Activated CD4-positive, alpha-beta T cell treated with anti-CD3 and anti-CD28 coated beads, Interleukin-2, amount 50 U/mL, for 1 hour (primary cell): Measurements from ENCODE around the gene EIF4E.
A peak's percentile ranks its signal among the peaks of the same experiment; 100 is the strongest.
"Not testable (repeated sequence)": the region's sequence is repeated elsewhere in the genome, so short reads cannot be mapped to it uniquely, and the experiment has no call there.

Experiments used
- DNase-seq: peaks from one replicate; pipeline ENCODE4 v3.0.0-alpha.2; 2020

The EIF4E gene

GRCh38 chr4:98930311-98930865 lies 1.5 kb upstream of the EIF4E start:
- no peak for DNase-seq

GRCh38 chr4:98929341-98930267 lies 671 bp upstream of the EIF4E start:
- peak; percentile 13 for DNase-seq

GRCh38 chr4:98928131-98928504 lies 815 bp downstream of the EIF4E start:
- peak; percentile 55 for DNase-seq

GRCh38 chr4:98926257-98926656 lies 2.7 kb downstream of the EIF4E start:
- DNase-seq: not testable (repeated sequence)

DNA sequence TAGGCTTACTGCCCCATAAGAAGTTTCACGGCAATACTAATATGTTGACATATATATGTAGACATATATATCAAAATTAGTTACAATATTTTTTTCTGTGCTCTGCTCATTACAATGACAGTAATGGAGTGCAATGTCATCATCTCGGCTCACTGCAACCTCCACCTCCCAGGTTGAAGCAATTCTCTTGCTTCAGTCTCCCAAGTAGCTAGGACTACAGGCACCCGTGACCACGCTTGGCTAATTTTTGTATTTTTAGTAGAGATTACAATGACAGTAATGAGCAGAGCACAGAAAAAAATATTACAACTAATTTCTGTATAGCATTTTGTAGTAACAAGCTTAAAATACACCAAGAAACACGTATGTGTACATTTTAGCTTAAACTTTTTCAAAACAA lies 7.6 kb downstream of the EIF4E start:
- DNase-seq: no peak

GRCh38 chr4:98919996-98920395 lies 8.9 kb downstream of the EIF4E start:
- DNase-seq: no peak

- not testable (repeated sequence) for DNase-seq
Observed at GRCh38 chr4:98910728-98911127, 18.2 kb downstream of the EIF4E start.

GRCh38 chr4:98909646-98910401 lies 19.1 kb downstream of the EIF4E start:
- DNase-seq: no peak

GRCh38 chr4:98908703-98909262 lies 20.1 kb downstream of the EIF4E start:
- no peak for DNase-seq

- no peak for DNase-seq
Observed at GRCh38 chr4:98908182-98908581, 20.8 kb downstream of the EIF4E start.

- DNase-seq: no peak
Observed at GRCh38 chr4:98905839-98906238, 23.1 kb downstream of the EIF4E start.

- no peak for DNase-seq
Observed at GRCh38 chr4:98905297-98905696, 23.6 kb downstream of the EIF4E start.

- no peak for DNase-seq
Observed at GRCh38 chr4:98903963-98904362, 25.0 kb downstream of the EIF4E start.

- DNase-seq: no peak
Observed at GRCh38 chr4:98903561-98903960, 25.4 kb downstream of the EIF4E start.

DNA sequence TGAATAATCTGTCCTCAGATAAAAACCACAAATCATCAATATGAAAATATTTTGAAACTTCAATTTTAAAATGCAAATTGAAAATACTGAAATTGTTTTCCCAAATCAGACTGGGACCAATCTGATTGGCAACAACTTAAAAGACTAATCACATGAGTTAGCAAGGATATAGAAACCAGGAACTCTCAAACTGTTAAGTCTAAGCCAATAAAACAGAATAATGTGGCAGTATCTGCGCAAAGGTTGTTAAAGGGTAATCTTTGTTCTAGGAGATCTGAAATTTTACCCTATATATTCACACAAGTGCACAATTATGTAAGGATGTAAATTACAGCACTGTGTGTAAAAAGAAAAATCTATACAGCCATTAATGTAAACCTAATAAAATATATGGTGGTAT lies 29.7 kb downstream of the EIF4E start:
- no peak for DNase-seq

GRCh38 chr4:98891478-98892337 lies 37.2 kb downstream of the EIF4E start:
- no peak for DNase-seq

DNA sequence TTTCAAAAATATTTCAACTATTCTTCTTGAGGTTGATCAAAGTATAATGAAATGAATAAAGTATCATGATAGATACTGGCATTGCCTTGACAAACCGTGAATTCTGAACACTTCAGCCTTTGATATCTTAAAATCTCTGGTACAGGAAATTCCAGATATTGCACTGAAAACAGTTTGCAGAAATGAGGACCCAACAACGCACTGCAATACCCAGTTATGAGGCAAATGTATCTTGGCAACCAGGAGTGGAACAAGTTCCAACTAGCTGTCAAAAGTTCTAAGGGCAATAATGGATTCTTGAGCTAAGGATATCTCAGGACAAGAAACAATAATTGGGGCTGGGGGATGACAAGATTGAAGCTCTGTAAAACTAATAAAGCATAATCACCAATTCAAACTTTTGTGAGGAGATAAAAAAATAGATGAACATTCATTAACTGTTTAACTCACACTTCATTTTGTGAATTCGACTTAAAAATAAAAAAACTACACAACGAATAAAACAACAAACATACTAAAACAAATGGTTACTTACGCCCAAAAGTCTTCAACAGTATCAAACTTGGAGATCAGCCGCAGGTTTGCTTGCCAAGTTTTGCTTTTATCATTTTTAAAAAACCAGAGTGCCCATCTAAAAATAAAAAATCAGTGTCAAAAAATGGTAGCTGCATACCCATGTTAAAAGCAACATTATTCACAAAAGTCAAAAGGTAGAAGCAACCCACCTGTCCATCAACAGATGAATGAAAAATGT lies 38.1 kb downstream of the EIF4E start:
- no peak for DNase-seq

DNA sequence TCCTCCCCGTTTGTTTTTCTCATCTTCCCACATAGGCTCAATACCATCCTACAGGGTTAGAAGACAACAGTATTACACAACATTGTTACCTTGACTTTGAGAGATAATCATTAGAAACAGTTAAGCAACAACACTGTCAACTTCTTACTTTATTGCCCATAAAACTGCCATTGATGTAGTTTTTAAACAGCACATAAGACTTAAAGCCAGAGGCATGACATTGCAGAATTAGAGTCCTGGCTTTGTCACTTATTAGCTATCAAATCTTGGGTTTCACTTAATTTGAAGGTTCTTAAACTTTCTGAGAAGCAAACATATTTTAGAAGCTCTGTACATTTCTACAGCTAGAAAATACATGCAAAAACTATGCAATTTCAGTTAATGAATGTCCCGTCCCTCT lies 41.8 kb downstream of the EIF4E start:
- no peak for DNase-seq

DNA sequence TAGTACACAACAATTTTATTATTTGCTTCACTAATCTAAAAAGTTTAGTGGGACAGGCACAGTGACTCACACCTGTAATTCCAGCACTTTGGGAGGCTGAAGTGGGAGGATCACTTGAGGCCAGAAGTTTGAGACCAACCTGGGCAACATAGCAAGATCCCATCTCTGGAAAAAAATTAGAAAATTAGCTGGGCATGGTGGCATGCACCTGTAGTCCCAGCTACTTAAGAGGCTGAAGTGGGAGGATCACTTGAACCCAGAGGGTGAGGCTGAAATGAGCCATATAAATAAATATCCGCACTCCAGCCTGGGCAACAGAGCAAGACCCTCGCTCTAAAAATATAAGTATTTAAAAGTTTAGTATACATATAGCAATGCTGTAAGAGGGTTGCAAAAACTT lies 42.6 kb downstream of the EIF4E start:
- not testable (repeated sequence) for DNase-seq

- DNase-seq: not testable (repeated sequence)
Observed at GRCh38 chr4:98880884-98881283, 48.0 kb downstream of the EIF4E start.

DNA sequence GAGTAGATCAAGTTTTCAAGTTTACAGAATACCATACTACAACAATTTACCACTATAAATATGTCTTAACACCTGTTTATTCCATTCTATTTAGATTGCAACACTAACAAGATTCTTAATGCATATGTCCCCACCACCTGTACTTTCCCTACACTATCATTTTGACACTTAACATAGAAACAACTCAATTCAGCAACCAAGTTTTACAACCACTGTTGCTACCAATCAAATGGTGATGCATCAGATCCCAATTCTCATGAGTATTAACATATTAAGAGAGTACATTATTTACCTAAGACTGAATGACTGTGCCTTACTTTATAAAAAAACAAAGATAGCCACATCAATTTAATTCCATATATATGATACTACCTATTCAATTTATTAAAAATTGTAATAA lies 49.4 kb downstream of the EIF4E start:
- no peak for DNase-seq

GRCh38 chr4:98873059-98873458 lies 55.9 kb downstream of the EIF4E start:
- DNase-seq: no peak
